HEK293 (cell line): ENCODE measurements around the gene FOXO6.

Source experiments
- TCF7L2 ChIP-seq: IDR thresholded peaks from 2 replicates; pipeline ENCODE4 v1.6.1; 2011; ENCODE audit warnings: low read depth, mild to moderate bottlenecking, inconsistent platforms, low read length, moderate library complexity, borderline replicate concordance
- ZBTB8A ChIP-seq: fragments of 450-650 bp; formaldehyde crosslinking; IDR thresholded peaks from 2 replicates; pipeline ENCODE4 v1.5.1; 2016; ENCODE audit warnings: missing biosample characterization, missing genetic modification characterization
- ZNF292 ChIP-seq: fragments of 450-650 bp; formaldehyde crosslinking; IDR thresholded peaks from 2 replicates; pipeline ENCODE4 v1.5.1; 2016; ENCODE audit warnings: low read depth, missing biosample characterization, missing genetic modification characterization, borderline replicate concordance
- ZNF416 ChIP-seq: fragments of 450-650 bp; formaldehyde crosslinking; IDR thresholded peaks from 2 replicates; pipeline ENCODE4 v1.5.1; 2016; ENCODE audit warnings: missing biosample characterization, missing genetic modification characterization
- ZNF664 ChIP-seq: fragments of 450-650 bp; formaldehyde crosslinking; IDR thresholded peaks from 2 replicates; pipeline ENCODE4 v1.5.1; 2016; ENCODE audit warnings: missing biosample characterization, missing genetic modification characterization
- ZNF830 ChIP-seq: fragments of 450-650 bp; IDR thresholded peaks from 2 replicates; pipeline ENCODE4 v1.5.0; 2018; ENCODE audit warnings: missing biosample characterization, missing genetic modification characterization, low read depth, mild to moderate bottlenecking, moderate library complexity
- ZSCAN30 ChIP-seq: fragments of 450-650 bp; IDR thresholded peaks from 2 replicates; pipeline ENCODE4 v1.5.1; 2018; ENCODE audit warnings: missing biosample characterization, mild to moderate bottlenecking, missing genetic modification characterization, moderate library complexity
- TF ChIP-seq, protein P1 (sequence below): fragments of 450-650 bp; formaldehyde crosslinking; IDR thresholded peaks from 2 replicates; pipeline ENCODE4 v1.5.1; 2016; ENCODE audit warnings: missing biosample characterization, missing genetic modification characterization
- TF ChIP-seq, protein P2 (sequence below): fragments of 450-650 bp; formaldehyde crosslinking; IDR thresholded peaks from 2 replicates; pipeline ENCODE4 v1.5.1; 2016; ENCODE audit warnings: missing biosample characterization, missing genetic modification characterization

DNA sequence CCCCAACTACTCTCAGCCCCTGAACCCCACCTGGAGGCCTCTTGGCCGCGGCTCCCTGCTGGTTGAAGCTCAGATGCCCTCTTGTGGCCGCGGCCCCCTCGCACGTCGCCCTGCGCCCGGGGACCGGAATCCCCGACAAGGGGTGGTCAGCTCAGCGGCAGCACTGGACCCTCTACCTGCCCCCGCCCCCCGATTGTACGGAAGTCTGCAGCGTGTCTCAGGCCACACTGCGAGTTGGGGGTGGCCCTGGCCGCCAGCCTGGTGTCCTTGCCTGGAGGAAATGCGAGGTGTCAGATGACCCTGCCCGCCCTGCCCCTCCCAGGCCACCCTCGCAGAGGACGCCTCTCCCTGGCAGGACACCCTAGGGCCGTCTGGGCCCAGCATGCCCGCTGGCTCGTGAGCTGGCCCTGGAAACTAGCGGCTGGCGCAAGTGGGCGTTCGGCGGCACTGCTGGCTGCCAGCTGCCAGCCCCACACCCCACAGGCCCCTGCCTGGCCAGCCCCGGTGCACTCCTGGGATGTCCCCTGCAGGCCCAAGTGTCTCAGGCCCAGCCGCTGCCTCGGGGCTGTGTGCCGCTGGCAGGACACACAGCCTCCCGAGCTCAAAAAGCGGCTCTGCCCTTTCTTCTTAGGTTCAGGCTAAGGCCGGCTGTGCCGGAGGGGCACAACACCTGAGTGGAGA, 62.4 kb downstream of the FOXO6 start:
- TF ChIP-seq ZBTB8A (tag by site-specific recombination): no peak
- no peak for TF ChIP-seq ZSCAN30 (tag by site-specific recombination)
- TF ChIP-seq, protein P1, sequence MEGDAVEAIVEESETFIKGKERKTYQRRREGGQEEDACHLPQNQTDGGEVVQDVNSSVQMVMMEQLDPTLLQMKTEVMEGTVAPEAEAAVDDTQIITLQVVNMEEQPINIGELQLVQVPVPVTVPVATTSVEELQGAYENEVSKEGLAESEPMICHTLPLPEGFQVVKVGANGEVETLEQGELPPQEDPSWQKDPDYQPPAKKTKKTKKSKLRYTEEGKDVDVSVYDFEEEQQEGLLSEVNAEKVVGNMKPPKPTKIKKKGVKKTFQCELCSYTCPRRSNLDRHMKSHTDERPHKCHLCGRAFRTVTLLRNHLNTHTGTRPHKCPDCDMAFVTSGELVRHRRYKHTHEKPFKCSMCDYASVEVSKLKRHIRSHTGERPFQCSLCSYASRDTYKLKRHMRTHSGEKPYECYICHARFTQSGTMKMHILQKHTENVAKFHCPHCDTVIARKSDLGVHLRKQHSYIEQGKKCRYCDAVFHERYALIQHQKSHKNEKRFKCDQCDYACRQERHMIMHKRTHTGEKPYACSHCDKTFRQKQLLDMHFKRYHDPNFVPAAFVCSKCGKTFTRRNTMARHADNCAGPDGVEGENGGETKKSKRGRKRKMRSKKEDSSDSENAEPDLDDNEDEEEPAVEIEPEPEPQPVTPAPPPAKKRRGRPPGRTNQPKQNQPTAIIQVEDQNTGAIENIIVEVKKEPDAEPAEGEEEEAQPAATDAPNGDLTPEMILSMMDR (tag by site-specific recombination): no peak
- TF ChIP-seq TCF7L2: no peak
- TF ChIP-seq ZNF416 (tag by site-specific recombination): no peak
- no peak for TF ChIP-seq ZNF664
- TF ChIP-seq, protein P2, sequence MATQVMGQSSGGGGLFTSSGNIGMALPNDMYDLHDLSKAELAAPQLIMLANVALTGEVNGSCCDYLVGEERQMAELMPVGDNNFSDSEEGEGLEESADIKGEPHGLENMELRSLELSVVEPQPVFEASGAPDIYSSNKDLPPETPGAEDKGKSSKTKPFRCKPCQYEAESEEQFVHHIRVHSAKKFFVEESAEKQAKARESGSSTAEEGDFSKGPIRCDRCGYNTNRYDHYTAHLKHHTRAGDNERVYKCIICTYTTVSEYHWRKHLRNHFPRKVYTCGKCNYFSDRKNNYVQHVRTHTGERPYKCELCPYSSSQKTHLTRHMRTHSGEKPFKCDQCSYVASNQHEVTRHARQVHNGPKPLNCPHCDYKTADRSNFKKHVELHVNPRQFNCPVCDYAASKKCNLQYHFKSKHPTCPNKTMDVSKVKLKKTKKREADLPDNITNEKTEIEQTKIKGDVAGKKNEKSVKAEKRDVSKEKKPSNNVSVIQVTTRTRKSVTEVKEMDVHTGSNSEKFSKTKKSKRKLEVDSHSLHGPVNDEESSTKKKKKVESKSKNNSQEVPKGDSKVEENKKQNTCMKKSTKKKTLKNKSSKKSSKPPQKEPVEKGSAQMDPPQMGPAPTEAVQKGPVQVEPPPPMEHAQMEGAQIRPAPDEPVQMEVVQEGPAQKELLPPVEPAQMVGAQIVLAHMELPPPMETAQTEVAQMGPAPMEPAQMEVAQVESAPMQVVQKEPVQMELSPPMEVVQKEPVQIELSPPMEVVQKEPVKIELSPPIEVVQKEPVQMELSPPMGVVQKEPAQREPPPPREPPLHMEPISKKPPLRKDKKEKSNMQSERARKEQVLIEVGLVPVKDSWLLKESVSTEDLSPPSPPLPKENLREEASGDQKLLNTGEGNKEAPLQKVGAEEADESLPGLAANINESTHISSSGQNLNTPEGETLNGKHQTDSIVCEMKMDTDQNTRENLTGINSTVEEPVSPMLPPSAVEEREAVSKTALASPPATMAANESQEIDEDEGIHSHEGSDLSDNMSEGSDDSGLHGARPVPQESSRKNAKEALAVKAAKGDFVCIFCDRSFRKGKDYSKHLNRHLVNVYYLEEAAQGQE (tag by site-specific recombination): no peak
- no peak for TF ChIP-seq ZNF830
- TF ChIP-seq ZNF292 (tag by site-specific recombination): no peak
